Stomach (tissue), 4 donors: ENCODE data around the gene ZNF248.
A peak's percentile ranks its signal among the peaks of the same experiment; 100 is the strongest.

Source experiments
- EP300 ChIP-seq: sonication (generic); formaldehyde crosslinking; IDR thresholded peaks from one replicate; pipeline ENCODE4 v1.6.1; 2017; ENCODE audit warnings: antibody characterized with exemption
- POLR2A ChIP-seq, 4 donors: fragments of 450-650 bp; IDR thresholded peaks; one replicate each; pipeline ENCODE4 v1.6.1; 2016; ENCODE audit warnings: antibody characterized with exemption in 4 of 4, control low read depth in 2 of 4, mild to moderate bottlenecking in 1 of 4, moderate library complexity in 1 of 4
- POLR2AphosphoS5 ChIP-seq, 3 donors: sonication (generic); formaldehyde crosslinking; IDR thresholded peaks; one replicate each; pipeline ENCODE4 v1.6.1; 2016; ENCODE audit warnings: antibody characterized with exemption in 3 of 3
- TF ChIP-seq, protein P1 (sequence below), 7 experiments: fragments of 450-650 bp in 4 of 7; fragments of 200-600 bp in 3 of 7; sonication (generic) in 3 of 7; IDR thresholded peaks; one replicate each; pipeline ENCODE4 v1.5.1; 2016 to 2019; ENCODE audit warnings: antibody characterized with exemption in 7 of 7, control low read depth in 2 of 7, mild to moderate bottlenecking in 1 of 7

DNA sequence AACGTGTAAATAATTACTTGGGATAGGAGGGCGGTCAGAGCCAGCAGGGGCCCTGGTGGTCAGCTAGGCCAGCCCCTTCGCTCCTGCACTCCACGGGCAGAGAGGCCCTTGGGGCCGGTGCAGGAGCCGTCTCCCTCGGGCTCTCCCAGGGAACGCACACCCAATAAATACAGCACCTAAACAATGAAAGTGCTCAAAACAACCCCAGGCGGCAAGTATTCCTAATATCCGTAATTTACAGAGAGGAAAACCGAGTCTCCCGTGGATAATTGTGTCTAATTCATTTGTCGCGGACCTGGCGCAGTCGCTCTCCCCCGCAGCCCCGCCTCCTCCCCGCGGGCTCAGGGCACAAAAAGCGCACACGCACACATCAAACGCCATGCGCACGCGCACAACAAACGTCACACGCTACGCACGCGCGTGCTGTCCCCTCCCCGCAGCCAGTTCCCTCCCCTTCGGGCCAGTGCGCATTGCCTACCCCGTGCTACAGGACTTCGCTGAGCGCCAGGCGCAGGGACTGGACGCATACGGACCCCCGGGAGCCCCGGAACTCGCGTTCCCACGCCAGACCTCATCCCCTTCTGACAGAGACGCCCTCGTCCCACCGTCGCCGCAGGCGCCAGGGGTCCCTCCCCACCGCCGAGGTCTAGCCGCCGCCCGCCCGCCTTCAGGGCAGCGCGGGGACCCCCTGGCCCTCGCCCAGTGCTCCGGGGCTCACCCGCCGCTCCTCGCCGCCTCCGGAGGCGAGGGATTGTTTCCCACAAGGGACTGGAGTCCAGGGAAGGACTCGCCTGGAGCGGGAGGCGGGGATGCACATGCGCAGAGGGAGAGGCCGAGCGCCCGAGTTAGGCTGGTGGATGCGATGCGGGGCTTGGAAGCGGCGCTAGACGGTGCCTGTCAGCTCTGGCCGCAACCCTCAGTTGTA is at the start of gene ZNF248:
- TF ChIP-seq, protein P1, sequence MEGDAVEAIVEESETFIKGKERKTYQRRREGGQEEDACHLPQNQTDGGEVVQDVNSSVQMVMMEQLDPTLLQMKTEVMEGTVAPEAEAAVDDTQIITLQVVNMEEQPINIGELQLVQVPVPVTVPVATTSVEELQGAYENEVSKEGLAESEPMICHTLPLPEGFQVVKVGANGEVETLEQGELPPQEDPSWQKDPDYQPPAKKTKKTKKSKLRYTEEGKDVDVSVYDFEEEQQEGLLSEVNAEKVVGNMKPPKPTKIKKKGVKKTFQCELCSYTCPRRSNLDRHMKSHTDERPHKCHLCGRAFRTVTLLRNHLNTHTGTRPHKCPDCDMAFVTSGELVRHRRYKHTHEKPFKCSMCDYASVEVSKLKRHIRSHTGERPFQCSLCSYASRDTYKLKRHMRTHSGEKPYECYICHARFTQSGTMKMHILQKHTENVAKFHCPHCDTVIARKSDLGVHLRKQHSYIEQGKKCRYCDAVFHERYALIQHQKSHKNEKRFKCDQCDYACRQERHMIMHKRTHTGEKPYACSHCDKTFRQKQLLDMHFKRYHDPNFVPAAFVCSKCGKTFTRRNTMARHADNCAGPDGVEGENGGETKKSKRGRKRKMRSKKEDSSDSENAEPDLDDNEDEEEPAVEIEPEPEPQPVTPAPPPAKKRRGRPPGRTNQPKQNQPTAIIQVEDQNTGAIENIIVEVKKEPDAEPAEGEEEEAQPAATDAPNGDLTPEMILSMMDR (IDR thresholded peaks at IDR 0.05): no peak
- TF ChIP-seq POLR2A (IDR thresholded peaks at IDR 0.05) (peak in 2 of 4 donors; percentile 91 to 97), POLR2AphosphoS5 (IDR thresholded peaks at IDR 0.05) (peak; percentile 99), EP300 (peak; percentile 19)
